Measurements from ENCODE around the gene DLL1.
"Not testable (repeated sequence)": the region's sequence is repeated elsewhere in the genome, so short reads cannot be mapped to it uniquely, and the experiment has no call there.

Gene DLL1, protein sequence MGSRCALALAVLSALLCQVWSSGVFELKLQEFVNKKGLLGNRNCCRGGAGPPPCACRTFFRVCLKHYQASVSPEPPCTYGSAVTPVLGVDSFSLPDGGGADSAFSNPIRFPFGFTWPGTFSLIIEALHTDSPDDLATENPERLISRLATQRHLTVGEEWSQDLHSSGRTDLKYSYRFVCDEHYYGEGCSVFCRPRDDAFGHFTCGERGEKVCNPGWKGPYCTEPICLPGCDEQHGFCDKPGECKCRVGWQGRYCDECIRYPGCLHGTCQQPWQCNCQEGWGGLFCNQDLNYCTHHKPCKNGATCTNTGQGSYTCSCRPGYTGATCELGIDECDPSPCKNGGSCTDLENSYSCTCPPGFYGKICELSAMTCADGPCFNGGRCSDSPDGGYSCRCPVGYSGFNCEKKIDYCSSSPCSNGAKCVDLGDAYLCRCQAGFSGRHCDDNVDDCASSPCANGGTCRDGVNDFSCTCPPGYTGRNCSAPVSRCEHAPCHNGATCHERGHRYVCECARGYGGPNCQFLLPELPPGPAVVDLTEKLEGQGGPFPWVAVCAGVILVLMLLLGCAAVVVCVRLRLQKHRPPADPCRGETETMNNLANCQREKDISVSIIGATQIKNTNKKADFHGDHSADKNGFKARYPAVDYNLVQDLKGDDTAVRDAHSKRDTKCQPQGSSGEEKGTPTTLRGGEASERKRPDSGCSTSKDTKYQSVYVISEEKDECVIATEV

DNA sequence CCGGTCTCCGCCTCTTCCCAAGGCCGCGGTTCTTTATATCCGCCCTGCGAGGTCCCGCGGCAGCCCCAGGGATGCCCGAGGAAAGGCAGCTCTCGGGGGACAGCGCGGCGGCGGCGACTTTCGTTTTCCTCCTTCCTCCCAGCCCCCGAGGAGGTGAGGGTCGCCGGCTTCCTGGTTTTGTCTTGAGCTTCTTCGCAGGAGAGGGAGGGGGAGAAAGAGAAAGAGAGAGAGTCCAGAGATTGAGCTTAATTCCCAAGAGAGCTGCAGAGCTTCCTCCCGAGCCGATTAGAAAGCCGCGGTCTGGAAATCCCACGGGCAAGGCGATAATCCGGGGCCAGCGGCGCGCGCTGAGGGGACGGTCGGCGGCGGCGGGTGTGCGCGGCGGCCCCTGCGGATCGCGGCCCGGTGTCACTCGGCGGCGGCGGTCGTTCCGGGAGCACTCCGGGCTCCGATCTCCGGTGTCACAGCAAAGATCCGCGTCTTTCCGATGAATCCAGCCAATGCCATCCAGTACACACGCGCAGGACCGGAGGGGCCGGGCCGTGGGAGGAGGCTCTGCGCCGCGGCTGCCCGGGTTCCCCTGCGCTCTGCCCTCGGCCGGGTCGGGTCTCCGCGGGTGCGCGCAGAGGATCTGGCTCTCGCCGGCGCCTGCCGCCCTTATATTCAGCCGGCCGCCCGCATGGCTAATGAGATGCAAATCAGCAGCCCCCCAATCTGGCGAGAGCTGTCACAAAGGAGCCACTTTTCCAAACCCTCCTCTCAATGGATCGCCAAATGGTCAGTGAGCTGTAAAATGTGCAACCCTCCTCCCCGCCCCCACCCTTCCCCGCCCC is at the start of gene DLL1:
TSS of gene DLL1 (minus strand) at position 783 of the 833 bp plus-strand sequence. CDS start 939 bp downstream, outside the sequence.
- DNase-seq = peak; percentile 84

DNA sequence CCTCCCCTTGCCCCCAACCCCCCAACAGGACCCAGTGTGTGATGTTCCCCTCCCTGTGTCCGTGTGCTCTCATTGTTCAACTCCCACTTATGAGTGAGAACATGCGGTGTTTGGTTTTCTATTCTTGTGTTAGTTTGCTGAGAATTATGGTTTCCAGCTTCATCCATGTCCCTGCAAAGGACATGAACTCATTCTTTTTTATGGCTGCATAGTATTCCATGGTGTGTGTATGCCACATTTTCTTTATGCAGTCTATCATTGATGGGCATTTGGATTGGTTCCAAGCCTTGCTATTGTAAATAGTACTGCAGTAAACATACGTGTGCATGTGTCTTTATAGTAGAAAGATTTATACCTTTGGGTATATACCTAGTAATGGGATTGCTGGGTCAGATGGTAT is 44.3 kb upstream of the DLL1 start:
- DNase-seq = not testable (repeated sequence)

DNA sequence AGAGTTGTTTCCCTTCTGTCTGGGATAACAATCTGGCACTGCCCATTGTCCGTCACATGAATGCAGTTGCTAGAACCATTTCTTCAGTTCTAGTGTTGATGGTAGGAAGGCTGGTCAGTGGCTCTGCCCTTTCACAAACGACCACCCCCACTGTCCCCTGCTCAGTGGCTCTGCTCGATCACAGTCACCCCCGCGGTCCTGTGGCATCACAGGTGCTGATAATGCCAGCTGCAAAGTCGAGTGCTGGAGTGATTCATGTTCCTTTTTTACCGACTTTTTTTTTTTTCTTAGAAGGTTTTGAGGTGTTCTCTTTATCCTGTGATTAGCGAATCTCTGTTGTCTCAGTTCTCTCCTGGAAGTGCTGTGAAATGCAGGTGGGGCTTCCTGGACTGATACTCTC is 38.4 kb upstream of the DLL1 start:
- no peak for DNase-seq

DNA sequence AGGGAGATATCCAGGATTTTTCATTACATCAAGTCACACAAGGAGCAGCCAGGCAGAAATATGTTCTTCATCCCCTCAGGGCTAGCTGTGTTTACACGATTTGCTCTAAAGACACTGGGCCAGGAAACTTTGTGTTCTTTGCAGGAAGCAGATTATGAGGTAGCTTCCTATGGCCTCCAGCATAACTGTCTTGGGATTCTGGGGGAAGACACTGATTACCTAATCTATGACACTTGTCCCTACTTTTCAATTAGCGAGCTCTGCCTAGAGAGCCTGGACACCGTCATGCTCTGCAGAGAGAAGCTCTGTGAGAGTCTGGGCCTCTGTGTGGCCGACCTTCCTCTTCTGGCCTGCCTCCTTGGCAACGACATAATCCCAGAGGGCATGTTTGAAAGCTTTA is 26.8 kb upstream of the DLL1 start:
- no peak for DNase-seq

DNA sequence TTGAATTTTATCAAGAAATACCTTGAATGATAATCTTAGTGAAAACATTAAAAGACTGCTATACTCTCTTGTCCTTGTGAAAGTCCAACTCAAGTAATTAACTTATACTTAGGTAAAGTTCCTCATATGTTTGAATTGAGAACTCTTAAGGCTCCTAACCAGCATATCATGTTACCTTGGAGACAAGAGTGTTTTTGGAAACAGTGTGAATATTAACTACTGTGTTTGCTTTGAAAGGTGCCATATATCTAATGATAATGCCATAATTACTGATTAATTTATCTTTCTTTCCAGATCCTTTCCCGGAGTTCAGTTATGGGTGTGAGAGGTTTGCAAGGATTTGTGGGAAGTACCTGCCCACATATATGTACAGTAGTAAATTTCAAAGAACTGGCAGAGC is 26.2 kb upstream of the DLL1 start:
- no peak for DNase-seq

DNA sequence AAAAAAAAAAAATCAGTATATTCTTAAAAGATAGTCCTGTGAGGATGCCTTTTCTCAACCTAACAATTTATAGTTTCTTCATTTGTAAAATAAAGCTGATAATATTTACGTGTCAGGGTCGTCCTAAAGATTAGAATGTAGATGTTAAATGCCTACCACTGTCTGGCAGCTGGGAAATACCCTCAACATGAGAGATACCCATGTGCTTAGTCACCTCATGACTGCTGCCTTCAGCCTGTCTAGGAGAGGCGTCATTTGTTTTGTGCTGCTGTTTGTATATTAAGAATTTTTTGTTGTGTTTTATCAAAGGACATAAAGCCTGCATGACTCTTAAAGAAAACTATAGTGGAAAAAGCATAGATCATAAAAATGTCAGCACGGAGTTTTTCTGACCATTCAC is 25.2 kb upstream of the DLL1 start:
- DNase-seq = no peak

DNA sequence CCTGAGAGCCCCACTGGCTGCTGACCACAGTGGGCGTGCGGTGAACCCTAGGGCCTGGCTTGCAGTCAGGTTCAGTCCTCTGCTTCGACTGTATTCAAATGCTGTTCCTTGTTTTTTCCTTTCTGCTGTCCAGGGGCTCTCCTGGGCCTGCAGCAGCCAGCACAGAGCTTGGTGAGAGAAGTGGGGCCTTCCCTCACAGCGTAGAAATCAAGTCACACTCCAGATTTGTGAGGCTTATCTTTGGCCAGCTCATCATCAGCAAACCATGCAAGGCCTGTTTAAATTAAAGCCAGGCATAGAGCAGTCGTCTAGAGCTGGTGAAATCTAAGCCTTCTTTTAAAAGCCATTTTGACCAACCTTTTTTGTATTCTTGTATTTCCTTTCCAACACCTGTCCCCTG is 24.1 kb upstream of the DLL1 start:
- no peak for DNase-seq

DNA sequence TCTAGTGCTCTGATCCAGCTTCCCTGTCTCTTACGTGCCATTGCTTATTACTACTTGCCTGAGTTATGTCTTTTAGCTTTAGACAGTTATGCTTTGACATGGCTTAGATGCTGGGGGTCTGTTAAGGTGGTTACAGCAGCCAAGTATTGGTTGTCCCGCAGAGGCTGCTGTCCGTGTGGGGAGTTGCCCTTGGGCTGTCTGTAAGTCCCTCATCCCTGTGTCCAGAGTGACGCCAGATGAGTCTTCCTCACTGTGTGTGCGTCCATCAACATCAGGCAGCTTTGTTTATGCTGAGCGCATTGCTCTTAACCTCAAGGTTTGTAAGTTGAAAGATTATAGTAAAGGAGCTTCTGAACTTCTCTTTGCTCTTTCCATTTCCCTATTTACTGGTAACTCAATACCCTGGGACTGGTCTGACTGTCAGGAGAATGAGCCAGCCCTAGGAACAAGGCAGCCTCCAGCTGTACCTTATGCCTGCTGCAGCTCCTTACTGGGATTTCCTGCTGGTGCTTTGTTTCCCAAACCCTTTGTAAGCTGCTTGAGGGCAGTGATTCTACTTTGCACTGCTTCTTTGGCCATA is 22.9 kb upstream of the DLL1 start:
- no peak for DNase-seq

DNA sequence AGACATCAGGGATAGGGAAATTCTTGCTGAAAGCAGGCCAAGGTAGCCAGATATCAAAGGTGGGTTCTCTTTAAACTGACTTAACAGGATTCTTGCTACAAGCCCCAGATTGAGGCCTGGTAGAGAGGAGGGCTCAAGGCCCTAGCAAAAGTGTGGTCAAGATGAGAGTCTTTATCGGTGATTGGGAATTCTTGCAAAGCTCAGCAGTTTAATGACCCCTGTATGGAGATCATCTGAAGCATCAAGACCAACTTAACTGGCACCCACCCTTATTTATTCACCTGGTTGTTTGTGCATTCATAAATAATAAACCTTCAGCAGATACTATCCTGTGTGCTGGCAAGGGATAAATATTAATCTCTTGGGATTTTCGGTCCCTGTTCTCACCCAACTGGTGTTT is 22.0 kb upstream of the DLL1 start:
- DNase-seq = no peak

DNA sequence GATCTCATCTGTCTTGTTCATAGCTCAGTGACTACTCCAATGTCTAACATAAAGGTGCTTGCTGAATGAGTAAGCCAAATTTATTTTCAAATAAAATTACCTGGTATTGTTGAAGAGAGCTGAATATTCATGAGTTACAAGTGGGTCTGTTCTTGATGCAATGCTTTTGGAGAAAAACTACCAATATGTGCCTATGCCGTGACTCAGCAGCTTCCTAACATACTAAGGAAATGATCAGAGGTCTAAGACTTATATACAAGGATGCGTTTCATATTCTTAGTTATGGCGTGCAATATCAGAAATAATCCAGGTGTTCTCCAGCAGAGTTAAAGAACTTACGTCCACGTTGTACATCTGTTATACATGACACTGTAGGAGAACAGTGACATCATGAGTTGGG is 20.8 kb upstream of the DLL1 start:
- DNase-seq = no peak

DNA sequence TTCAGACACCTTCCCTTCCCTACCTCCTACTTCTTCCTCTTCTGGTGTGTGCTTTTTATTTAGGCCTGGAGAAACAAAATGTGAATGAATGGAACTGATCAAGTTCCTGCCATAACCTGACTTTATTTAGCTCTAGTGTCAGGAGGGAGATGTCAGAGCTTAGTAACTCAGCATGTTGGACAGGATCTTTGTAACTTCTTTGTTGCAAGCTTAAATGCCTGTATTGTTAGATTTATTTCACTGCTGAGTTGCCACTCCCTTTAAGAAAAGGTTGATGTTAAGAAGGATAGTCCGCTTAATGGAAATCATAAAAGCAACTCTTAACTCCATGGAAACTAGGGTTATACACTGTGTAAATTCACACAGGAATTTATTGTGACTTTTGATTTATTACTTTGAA is 17.9 kb upstream of the DLL1 start:
- no peak for DNase-seq

DNA sequence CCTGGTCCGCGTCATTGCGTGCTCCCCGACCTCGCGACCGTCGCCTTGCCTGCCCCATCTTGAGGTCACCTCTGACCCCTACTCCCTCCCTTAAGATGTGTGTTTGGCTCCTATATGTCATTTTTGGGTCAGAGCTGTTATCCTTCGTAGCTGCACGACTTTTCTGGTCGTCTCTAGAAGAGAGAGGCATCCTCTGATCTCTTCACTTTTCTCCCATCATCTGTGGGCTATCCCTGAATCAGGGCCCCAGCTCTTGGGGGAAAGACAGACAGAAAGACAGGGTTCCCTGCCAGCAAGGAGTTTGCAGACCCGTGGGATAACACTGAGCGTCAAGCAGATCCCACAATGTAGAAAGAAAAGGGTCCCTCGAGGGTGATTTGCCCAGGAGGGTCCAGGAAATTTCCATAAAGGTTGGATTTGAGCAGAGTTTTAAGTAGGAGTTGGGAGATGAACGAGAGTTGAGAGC is 16.2 kb upstream of the DLL1 start:
- DNase-seq = no peak

DNA sequence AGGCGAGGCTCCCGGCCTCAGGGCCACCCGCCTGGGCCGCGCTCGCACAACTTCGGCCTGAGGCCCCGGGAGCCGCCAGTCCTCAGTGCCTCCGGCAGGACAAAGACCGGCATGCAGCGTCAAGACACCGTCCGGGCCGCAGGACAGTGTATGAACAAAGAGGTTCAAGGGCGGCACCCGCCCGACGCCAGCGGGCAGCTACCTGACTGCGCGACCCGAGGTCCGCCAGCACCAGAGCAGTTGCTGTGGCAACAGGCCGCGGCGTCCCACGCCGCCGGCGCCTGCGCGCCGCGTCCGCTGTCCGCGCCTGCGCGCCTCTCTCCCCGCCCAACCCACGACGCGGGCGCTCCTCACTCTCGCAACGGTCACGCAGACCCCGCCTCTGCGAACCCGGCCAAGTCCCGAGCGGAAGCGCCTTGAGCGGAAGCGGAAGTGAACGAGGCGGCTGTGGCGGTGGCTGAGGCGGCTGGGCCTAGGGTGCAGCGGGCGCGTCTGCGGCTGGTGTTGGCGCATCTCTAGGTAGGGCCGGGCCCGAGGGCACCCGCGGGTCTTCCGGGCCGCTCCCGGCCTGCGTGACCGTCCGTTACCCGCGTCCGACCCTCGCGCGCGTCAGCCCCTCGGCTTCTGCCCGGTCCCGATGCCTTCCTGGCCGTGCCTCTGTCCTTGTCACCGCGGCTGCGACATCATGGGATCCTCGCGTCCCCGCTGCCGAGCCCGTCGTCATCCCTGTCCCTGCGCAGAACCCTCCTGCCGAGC is 15.6 kb upstream of the DLL1 start, which contains the start of gene FAM120B:
TSS of gene FAM120B (plus strand) at position 435 of the 756 bp plus-strand sequence. CDS start 10,633 bp downstream, outside the sequence.
- DNase-seq = peak; percentile 98

DNA sequence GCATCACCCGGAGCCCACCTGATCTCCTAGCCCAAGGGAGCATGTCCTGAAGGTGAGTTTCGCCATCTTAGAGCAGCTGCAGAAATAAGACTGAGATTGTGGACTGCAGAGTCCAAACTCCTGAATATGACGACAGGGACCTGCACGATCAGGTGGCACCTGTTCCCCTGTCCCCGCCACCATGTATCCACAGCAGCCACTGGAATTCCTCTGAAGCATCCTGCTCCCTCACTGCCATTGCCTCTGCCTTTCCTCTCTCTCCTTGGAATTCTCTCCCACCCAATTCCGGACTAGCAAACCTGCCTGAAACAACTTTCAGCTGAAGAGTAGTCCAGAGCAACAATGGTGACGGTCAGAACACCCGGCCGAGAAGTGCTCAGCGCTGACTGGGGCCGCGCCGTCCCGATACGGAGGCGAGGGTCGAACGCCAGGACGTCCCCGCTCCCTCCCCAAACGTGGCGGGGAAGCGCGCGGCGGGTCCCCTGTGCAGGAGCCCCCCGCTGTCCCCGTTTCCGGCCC is 15.0 kb upstream of the DLL1 start:
- no peak for DNase-seq

DNA sequence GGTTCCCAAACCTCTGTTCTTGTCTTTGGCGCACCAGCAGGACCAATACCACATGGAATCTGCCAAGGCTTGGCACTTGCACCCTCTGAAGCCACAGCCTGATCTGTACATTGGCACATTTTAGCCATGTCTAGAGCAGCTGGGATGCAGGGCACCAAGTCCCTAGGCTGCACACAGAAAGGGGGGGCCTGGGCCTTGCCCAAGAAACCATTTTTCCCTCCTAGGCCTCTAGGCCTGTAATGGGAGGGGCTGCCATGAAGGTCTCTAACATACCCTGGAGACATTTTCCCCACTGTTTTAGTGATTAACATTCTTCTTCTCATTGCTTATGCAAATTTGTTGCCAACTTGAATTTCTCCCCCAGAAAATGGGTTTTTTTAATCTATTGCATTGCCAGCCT is 10.3 kb upstream of the DLL1 start:
- no peak for DNase-seq

DNA sequence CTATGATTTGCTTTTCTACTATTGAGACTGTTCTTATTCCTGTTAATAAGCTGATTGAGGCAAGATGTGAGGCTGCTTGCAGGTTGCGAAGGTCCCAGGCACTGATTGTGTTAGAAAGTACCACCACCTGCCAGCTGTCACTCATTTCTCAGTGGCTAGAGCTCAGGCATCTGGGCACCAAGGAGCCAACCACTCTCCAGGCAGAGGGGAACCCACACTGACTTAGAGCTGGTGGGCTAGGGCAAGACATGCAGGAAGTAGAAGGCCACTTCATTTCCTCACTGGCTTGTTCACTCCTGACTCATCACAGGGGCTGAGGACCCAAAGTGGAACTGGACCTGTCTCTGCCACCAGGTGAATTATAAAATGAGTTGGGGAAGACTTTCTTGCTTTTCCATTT is 7.8 kb upstream of the DLL1 start:
- DNase-seq = no peak

DNA sequence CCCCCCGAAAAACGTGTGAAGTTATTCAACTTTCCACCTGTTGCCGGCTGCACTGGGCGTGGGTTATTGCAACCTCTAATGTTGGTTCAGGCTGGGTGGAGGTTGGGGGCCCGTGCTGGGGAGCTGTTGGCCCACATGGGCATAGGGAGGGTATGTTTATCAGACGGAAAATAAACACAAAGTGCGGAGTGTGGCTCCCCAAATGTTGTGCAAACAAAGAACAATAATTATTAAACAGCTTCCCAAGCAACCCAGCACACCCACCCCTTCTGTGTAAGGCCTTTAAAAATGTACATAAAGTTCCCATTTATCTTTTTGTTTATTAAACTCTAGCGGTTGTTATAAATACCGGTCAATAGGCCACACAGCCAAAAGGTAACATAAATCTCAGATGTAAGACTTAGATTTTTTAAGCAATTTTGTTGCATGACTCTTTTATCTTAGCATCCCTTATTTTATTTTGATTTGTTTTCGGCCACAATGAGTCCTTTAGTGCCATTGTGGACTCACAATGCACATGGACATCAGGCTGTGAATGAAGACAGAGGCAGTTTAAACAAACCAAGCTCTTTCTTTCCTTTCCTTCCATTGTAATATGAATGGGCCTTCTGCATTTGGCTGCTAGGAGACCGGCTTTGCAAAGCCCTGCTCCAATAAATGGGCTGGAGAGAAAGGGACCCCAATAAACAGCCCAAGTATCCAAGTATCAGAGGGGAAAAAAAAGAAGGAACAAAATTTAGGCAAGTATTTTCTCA is 6.9 kb upstream of the DLL1 start:
- DNase-seq = peak; percentile 77

DNA sequence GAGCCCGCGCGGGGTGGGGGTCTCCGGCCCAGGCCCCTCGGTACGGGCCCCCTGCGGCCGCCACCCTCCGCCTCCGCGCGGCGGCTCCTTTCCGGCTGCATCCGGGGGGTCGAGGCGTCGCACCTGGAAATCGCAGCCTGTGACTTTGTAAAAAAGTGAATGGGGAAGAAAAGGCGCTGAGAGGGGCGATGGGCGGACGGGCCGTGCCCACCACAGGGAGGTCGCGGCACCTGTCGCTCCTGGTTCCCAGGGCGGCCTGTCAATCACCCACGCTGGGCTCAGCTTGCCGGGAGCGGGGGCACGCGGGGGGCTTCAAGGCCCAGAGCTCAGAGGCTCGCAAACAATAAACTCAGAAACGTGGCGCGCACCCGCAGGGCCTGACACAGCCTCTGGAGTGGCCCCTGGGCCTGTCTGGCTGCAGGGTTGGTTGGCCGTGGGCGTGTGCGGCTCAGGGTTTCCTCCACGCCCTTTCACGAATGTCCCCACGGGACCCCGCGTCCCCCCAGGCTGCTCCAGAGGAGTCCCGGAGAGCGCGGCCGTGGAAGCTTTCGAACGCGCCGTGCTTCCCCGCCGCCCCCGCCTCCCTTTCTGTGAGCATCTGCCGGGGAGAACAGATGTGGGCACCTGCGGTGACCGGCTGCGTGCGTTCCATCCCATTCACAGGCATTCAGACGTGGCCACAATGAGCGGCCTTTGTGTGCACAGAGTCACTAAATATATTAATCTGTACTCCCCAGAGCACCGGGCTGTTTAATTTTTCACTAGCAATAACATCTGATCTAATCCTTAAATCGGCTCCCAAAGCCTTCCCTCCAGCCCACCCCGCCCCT is 6.1 kb upstream of the DLL1 start:
- DNase-seq = peak; percentile 51

DNA sequence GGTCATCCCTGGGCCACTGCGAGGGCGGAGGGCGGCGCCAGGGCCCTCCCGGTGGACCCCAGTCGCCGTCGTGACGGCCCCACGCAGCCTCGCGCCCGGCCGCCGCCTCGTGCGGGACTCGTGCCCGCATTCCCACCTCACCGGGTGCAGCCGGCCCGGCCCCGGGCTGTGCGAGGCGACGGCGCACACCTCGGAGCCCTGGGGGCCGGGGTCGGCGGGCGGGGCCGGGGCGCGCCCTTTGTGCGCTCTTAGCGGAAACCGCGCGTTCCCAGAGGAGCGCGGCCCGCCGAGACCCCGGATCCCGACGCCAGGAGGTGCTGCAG is 5.5 kb upstream of the DLL1 start:
- DNase-seq = no peak

Data from midbrain (tissue), 1 donor.